GM10248 (cell line): ENCODE results near the gene DMPK.

Experiments
- CTCF ChIA-PET: fragments of 300-600 bp; sonication (Branson Sonifier 250); formaldehyde crosslinking; extraction: SDS; loops from one replicate; lab custom pipeline; 2021; ENCODE audit warnings: antibody characterized with exemption; lab: Yijun Ruan, JAX
- POLR2A ChIA-PET: fragments of 350-650 bp; sonication (Branson Sonifier 250); formaldehyde crosslinking; extraction: SDS; loops from one replicate; lab custom pipeline; 2020; ENCODE audit warnings: antibody characterized with exemption; lab: Yijun Ruan, JAX
- DNase-seq: peaks from one replicate; pipeline ENCODE4 v3.0.0; 2012; ENCODE audit errors: extremely low spot score
- TF ChIP-seq, protein P1 (sequence below): IDR thresholded peaks from 2 replicates; pipeline ENCODE4 v1.5.1; 2012; ENCODE audit warnings: mild to moderate bottlenecking, low read depth; ENCODE audit errors: extremely low read depth, missing control alignments, control extremely low read depth

The DMPK gene

GRCh38 chr19:45816236-45817009, 34.1 kb upstream of the DMPK start:
- POLR2A ChIA-PET, result interaction anchor here (0.5 to 0.7 kb wide), 2 partner anchors 7 to 15 kb away, joined by 3 read pairs; no protein-coding TSS in a partner anchor
- no peak for DNase-seq
- TF ChIP-seq, protein P1, sequence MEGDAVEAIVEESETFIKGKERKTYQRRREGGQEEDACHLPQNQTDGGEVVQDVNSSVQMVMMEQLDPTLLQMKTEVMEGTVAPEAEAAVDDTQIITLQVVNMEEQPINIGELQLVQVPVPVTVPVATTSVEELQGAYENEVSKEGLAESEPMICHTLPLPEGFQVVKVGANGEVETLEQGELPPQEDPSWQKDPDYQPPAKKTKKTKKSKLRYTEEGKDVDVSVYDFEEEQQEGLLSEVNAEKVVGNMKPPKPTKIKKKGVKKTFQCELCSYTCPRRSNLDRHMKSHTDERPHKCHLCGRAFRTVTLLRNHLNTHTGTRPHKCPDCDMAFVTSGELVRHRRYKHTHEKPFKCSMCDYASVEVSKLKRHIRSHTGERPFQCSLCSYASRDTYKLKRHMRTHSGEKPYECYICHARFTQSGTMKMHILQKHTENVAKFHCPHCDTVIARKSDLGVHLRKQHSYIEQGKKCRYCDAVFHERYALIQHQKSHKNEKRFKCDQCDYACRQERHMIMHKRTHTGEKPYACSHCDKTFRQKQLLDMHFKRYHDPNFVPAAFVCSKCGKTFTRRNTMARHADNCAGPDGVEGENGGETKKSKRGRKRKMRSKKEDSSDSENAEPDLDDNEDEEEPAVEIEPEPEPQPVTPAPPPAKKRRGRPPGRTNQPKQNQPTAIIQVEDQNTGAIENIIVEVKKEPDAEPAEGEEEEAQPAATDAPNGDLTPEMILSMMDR, result no peak
- CTCF ChIA-PET, result interaction anchor here (0.6 to 7.1 kb wide), 53 partner anchors 11 to 449 kb away, joined by 3 to 113 read pairs (median 6); partner anchors contain the start of genes CCDC61, DMPK, DMWD and FOXA3

GRCh38 chr19:45815481-45816216, 33.4 kb upstream of the DMPK start:
- POLR2A ChIA-PET, result no interaction called here
- CTCF ChIA-PET, result interaction anchor here (1.2 to 7.1 kb wide), 11 partner anchors 12 to 122 kb away, joined by 3 to 113 read pairs (median 17); partner anchors contain the start of genes FOXA3, QPCTL, SIX5 and SYMPK
- DNase-seq, result no peak
- TF ChIP-seq, protein P1, result no peak

GRCh38 chr19:45814851-45815480, 32.7 kb upstream of the DMPK start, which contains the start of gene RSPH6A:
Gene RSPH6A, minus strand, starts transcription at chr19:45815308. Its CDS starts 132 bp downstream, at chr19:45815176.
- DNase-seq, result no peak
- ChIA-PET POLR2A (no interaction called here), CTCF (interaction anchor here (1.2 to 7.1 kb wide), 3 partner anchors 12 to 20 kb away, joined by 3 to 113 read pairs (median 5); no protein-coding TSS in a partner anchor)
- TF ChIP-seq, protein P1, result no peak

DNA sequence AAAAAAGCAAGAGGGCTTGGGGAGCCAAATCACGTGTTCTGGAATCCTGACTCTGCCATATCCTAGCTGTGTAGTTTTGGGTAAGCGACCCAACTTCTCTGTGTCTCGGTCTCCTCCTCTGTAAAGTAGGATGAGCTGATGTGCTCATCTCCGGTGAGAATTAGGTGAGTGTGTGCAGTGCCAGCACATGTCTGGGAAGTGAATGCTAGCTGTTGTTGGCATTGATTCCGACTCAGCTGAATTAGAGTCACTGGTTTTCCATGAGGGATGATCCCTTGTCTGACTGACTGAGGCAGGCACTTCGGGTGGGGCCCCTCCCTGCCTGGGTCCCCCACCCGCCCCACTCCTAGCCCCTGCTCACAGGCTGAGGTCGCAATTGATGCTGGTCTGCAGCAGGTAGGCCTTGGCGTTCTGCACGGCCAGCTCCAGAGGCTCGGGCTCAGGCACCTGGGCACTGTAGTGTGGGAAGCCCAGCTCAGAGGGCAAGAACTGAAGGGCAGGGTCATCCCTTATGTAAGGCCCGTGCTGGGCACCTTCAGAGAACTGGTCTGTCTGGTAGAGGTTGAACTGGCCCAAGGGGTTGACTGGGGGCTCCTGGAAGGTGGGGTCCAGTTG, 32.0 kb upstream of the DMPK start:
- DNase-seq, result no peak
- POLR2A ChIA-PET, result no interaction called here
- CTCF ChIA-PET, result interaction anchor here (0.8 to 7.1 kb wide), 6 partner anchors 10 to 45 kb away, joined by 3 to 113 read pairs (median 4); partner anchors contain the start of gene SIX5
- TF ChIP-seq, protein P1, result no peak

DNA sequence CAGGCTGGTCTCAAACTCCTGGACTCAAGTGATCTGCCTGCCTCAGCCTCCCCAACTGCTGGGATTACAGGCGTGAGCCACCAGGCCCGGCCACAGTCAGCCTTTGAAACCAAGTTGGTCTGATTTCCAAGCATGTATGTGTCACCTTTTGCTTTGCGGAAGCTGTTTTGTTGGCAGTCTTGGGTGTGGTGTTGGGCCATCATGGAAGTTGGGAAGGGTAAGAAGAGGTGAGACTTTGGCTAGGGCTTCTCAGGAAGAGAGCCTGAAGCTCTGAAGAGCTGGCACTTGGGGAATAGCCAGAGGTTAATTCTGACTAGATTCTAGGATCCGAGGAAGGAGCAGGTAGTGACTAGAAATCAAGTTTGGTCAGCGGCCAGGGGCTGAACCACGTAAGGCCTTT, 30.0 kb upstream of the DMPK start:
- CTCF ChIA-PET, result interaction anchor here (2.4 kb wide), 2 partner anchors 13 to 43 kb away, joined by 11 to 12 read pairs; partner anchors contain the start of gene SIX5
- POLR2A ChIA-PET, result interaction anchor here (0.6 kb wide), 1 partner anchor 17 kb away, joined by 3 read pairs; no protein-coding TSS in a partner anchor
- DNase-seq, result no peak
- TF ChIP-seq, protein P1, result no peak
